Inflammatory macrophage (primary cell): ENCODE measurements around the gene ATF5.
"Not testable (repeated sequence)": the region's sequence is repeated elsewhere in the genome, so short reads cannot be mapped to it uniquely, and the experiment has no call there.

Experiments used
- DNase-seq, 2 donors: peaks; one replicate each; pipeline ENCODE4 v3.0.0-alpha.2; 2020 to 2022

The ATF5 gene

GRCh38 chr19:49949742-49950589 lies 21.0 kb downstream of the ATF5 start:
- DNase-seq, result no peak

- no peak for DNase-seq
Observed at GRCh38 chr19:49950590-49950948, 21.6 kb downstream of the ATF5 start.

DNA sequence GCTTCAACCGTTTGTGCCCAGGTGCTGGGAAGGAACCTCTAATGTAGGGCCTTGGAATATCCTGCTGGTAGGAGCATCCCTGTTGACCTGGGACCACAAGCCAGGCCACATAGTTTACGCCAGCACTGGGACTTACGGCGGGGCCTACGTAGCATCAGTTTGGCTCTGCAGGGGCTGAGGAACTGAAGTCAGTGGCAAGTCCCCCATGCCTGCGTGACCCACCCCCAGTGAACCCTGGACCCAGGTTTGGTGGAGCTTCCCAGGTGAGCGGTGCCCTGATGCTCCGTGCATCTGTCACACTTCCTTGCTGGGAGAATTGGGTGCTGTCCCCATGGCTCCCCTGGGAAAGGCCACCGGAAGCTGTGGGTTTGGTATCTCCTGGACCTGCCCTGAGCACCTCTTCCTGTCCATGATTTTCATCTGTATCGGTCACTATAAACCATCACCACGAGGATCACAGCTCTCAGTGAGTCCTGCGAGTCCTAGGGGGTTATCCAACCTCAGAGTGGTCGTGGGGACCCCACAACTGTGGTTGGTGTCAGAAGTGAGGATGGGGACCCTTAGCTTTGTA lies 22.0 kb downstream of the ATF5 start:
- DNase-seq, result no peak

DNA sequence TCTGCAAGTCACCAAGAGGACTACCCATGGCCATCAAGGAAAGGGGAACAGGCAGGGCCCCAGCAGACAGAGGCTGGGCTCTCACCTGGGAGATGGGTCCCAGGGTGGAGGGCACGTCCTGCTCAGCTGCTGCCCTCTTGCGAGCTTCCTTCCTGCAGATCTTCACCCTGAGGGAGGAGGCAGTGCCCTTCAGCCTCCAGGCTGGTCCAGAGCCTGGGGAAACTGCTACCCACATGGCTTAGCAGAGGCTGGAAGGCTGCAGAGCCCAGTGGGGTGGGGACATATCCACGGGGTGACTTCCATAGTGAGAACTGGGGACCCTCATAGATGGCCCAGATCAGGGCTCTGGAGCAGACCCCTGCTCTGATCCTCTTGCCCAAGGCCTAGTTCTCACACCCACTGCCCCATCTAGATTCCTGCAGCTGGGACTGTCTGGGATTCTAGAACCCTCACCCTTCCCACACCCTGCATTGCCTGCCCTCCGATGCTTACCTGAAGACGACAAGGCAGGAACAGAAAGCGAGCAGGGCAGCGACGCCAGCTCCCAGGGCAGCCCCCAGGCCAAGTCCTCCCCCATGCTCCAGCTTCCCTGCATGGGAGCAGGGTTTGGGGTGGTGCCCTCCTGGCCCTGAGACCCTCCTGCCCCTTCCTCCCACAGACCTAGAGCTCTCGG lies 22.9 kb downstream of the ATF5 start:
- DNase-seq, result no peak

GRCh38 chr19:49952479-49952836 lies 23.5 kb downstream of the ATF5 start:
- DNase-seq, result no peak

GRCh38 chr19:49952906-49953305 lies 23.9 kb downstream of the ATF5 start:
- no peak for DNase-seq

- DNase-seq, result peak; percentile 63 to 75
Observed at GRCh38 chr19:49953416-49953815, 24.4 kb downstream of the ATF5 start.

- peak; percentile 46 to 68 for DNase-seq
Observed at GRCh38 chr19:49954092-49954829, 25.3 kb downstream of the ATF5 start.

DNA sequence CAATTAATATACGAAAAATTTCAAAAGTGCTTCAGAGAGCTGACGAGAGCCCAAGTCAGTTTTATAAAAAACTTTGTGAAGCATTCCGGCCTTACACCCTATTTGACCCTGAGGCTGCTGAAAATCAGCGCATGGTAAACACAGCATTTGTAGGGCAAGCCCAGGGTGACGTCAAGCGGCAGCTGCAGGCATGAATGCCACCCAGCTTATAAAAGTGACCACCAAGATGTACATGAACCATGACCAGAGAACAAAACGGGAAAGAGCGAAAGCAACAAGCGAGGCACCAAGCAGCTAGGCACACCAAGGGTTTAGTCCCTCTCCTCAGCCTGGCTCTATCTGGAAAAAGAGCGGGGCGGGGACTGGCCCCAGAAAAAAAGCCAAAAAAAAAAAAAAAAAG lies 25.9 kb downstream of the ATF5 start:
- no peak for DNase-seq

GRCh38 chr19:49956115-49956495 lies 27.1 kb downstream of the ATF5 start:
- no peak for DNase-seq

DNA sequence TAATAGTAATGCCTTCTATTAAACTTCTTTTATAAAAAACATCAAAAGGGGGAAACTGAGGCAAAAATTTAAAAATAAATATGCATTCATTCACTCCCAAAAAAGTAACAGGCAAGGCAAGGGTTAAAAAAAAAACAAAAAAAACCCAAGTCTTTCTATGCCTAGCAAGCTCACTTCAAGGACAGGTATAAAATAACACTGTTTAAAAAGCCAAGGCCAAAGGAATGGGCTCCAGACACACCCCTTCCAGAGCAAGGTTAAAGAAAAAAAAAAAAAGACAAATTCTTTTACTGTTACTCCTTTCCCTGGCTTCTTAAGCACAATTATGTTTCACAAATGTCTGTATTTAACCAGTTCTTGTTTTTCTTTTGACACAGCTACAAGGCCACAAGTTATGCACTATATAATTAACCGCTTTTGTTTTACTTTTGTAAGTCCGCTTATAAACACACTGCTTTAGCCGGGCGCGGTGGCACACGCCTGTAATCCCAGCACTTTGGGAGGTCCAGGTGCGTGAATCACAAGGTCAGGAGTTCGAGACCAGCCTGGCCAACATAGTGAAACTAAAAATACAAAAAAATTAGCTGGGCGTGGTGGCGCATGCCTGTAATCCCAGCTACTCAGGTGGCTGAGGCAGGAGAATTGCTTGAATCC lies 28.4 kb downstream of the ATF5 start:
- no peak for DNase-seq

- not testable (repeated sequence) for DNase-seq
Observed at GRCh38 chr19:49958144-49958543, 29.1 kb downstream of the ATF5 start.

DNA sequence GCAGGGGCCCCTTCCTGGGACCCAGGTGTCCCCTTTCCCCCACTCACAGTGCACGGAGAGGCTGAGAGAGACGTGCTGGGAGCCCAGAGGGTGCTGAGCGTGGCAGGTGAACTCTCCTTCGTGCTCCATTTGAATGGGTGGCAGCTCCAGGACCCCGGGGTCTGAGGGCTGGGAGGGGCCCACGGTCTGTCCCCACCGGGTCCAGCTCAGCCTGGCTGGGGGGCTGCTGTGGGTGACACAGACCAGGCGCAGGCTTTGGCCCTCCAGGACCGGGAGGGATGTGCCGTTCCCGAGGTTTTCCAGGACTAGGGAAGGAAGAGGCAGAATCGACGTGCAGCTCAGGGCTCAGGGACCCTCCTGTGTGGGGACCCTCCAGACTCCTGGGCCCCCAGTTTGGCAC lies 29.6 kb downstream of the ATF5 start:
- DNase-seq, result not testable (repeated sequence)

DNA sequence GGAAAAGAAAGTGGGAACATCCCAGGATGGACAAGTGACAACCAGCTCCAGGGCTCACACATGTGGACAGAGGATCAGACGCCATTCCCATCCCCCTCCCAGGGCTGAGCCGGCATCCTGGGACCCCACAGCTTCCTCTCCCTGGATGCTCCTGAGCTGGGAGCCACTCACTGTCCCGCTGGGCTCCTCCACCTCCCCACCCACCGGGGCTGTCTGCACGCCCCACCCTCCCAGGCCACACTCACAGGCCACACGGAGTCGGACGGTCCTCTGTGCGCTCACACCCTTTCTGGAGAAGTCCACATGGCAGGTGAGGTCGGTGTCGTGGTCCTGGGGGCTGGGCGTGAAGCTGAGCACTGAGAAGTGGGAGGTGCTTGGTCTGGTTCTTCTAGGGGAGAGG lies 30.9 kb downstream of the ATF5 start:
- DNase-seq, result not testable (repeated sequence)

DNA sequence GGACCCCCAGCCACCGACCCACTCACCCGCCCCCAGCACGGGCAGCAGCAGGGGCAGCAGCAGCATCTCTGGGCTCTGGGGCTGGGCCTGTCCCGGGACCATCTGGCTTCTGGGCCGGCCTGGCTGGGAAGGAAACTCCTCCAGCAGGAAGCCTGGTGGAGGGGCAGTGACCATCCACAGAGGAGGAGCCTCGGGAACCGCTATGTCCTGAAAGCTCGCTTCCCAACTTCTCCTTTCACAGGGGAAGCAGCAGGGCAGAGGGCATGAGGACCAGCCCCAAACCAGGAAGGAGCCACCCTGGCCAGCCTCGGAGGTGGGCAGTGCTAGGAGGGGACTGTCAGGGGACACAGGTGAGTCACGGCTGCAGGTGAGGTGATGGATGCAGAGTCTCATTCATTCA lies 32.0 kb downstream of the ATF5 start, which contains the start of gene SIGLEC11:
Gene SIGLEC11 (minus strand): TSS at position 193 of the 400 bp plus-strand sequence. CDS start 91 bp downstream, at position 102.
- DNase-seq, result peak; percentile 53 to 61

- DNase-seq, result peak; percentile 66 to 91
Observed at GRCh38 chr19:49968279-49968922, 39.4 kb downstream of the ATF5 start.

GRCh38 chr19:49969355-49969754 lies 40.4 kb downstream of the ATF5 start:
- DNase-seq, result peak; percentile 68 to 72

GRCh38 chr19:49971991-49972411 lies 43.0 kb downstream of the ATF5 start:
- DNase-seq, result no peak

- DNase-seq, result no peak
Observed at GRCh38 chr19:49972841-49973240, 43.8 kb downstream of the ATF5 start.

- DNase-seq, result peak; percentile 79 to 81
Observed at GRCh38 chr19:49973987-49974386, 45.0 kb downstream of the ATF5 start.

DNA sequence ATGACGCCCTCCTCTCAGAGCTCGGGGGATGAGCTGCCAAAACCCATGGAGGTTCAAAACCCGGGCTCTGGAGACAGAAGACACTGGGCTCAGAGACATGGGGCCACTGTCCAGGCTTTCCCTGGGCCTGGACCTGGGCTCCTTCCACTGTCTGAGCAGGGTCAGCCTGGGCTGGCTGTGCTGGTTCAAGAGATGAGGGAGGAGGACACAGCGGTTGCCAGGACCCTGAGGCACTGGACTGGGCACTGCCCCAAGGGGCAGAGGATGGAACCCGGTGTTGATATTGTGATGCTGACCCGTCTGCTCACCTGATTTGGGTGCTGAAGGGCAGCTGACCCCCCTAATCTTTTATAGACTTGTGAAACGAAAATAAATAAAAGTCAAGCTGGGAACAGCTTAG lies 46.0 kb downstream of the ATF5 start:
- no peak for DNase-seq

DNA sequence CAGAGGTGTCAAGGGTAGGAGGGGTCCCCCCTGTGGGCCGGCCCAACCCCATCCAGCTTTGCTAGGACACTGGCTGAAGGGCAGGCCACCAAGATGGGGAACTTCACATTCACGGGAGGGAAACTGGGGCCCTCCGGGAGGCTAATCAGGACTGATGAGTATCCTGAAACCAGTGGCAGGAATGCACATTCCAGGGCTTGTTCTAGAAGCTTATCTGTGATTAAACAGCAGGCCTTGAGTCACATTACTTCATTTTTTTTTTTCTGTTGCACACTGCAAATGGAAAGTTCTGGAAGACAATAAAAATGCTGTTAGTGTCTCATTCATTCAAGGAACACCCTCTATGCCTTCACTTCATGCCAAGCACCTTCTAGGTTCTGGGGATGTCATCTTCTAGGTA lies 47.5 kb downstream of the ATF5 start:
- DNase-seq, result no peak
